K562 (cell line): ENCODE data around the gene NCMAP. TPM values are rescaled to one million over a fixed set of nuclear protein-coding genes. Genes with fewer than 3 reads are reported as not detected.

Experiments used
- ATAC-seq: fragments of 200-7000 bp; cut with Tn5 transposase; 3 replicates; pipeline ENCODE4 v1.9.1; 2020; ENCODE audit warnings: moderate library complexity
- BruUV-seq: library from RNA; stranded (reverse); fragments of 400-500 nt; replicated peaks from 2 replicates; lab custom pipeline; 2021; lab: Mats Ljungman, UMichigan
- CTCF ChIA-PET: fragments of 300-600 bp; formaldehyde crosslinking; extraction: SDS; loops from one replicate; lab custom pipeline; 2021; ENCODE audit warnings: low intra/inter-chr PET ratio; lab: Yijun Ruan, JAX
- POLR2A ChIA-PET: fragments of 300-600, 350-650 bp; sonication (Branson Sonifier 250); formaldehyde crosslinking; extraction: SDS; loops from one replicate; lab custom pipeline; 2021; ENCODE audit warnings: antibody characterized with exemption, inconsistent platforms; lab: Yijun Ruan, JAX
- DNase-seq, 4 experiments: peaks; one replicate each; pipeline versions ENCODE4 v3.0.0 to v3.0.0-alpha.2; 2011 to 2018; ENCODE audit warnings: low spot score in 3 of 4, mixed read lengths in 3 of 4; ENCODE audit errors: extremely low read depth in 1 of 4
- FAIRE-seq: peaks from 2 replicates; lab custom pipeline; 2011; peaks lifted over from hg19 to GRCh38; lab: Jason Lieb, UNC
- H2AFZ ChIP-seq: 2 replicates; pipeline ENCODE4 v1.6.0; 2011; ENCODE audit warnings: low read depth, low read length, control low read depth, inconsistent platforms
- H3K27ac ChIP-seq: fragments of 200-600 bp; 3 replicates; pipeline ENCODE4 v1.8.0; 2011; ENCODE audit warnings: low read depth, mild to moderate bottlenecking, control low read depth, inconsistent platforms, low read length, moderate library complexity, mixed read lengths; ENCODE audit errors: extremely low read depth
- H3K27me3 ChIP-seq, 2 experiments: fragments of 300-600 bp in 1 of 2; 2 replicates in 1 of 2; 3 replicates in 1 of 2; pipeline versions ENCODE4 v1.6.0 to v1.8.0; 2011; ENCODE audit warnings: inconsistent platforms in 2 of 2, low read length in 2 of 2, mild to moderate bottlenecking in 1 of 2, mixed read lengths in 1 of 2, moderate library complexity in 1 of 2; ENCODE audit not compliant: control insufficient read depth in 2 of 2, insufficient read depth in 2 of 2
- H3K36me3 ChIP-seq: fragments of 300-600 bp; 3 replicates; pipeline ENCODE4 v1.8.0; 2011; ENCODE audit warnings: mild to moderate bottlenecking, low read length, inconsistent platforms; ENCODE audit not compliant: control insufficient read depth, insufficient read depth
- H3K4me1 ChIP-seq, 2 experiments: fragments of 200-600 bp in 1 of 2; replicated peaks in 1 of 2; 2 replicates in 1 of 2; 3 replicates in 1 of 2; pipeline versions ENCODE4 v1.5.1 to v1.8.0; 2011; ENCODE audit warnings: inconsistent platforms in 2 of 2, low read length in 2 of 2, mild to moderate bottlenecking in 1 of 2, mixed read lengths in 1 of 2, moderate library complexity in 1 of 2; ENCODE audit not compliant: control insufficient read depth in 2 of 2, insufficient read depth in 2 of 2
- H3K4me2 ChIP-seq: 2 replicates; pipeline ENCODE4 v1.6.1; 2011; ENCODE audit warnings: low read length, control low read depth, inconsistent platforms, mixed read lengths; ENCODE audit not compliant: insufficient read depth
- H3K4me3 ChIP-seq: fragments of 200-600 bp; sonication (generic), shearing (Covaris generic); 2 replicates; pipeline ENCODE4 v1.5.1; 2016; ENCODE audit warnings: control low read depth, inconsistent platforms
- H3K79me2 ChIP-seq: fragments of 200-600 bp; 3 replicates; pipeline ENCODE4 v1.8.0; 2011; ENCODE audit warnings: low read length, inconsistent platforms; ENCODE audit not compliant: control insufficient read depth, insufficient read depth
- H3K9ac ChIP-seq, 2 experiments: 2 replicates each; pipeline versions ENCODE4 v1.6.0 to v1.6.1; 2011; ENCODE audit warnings: low read depth in 2 of 2, low read length in 2 of 2, control low read depth in 1 of 2, inconsistent platforms in 1 of 2, mild to moderate bottlenecking in 1 of 2, mixed read lengths in 1 of 2; ENCODE audit not compliant: insufficient read depth in 1 of 2
- H3K9me1 ChIP-seq: one replicate; pipeline ENCODE4 v1.6.0; 2011; ENCODE audit warnings: inconsistent platforms, mild to moderate bottlenecking, low read length, moderate library complexity; ENCODE audit not compliant: control insufficient read depth, insufficient read depth
- H3K9me3 ChIP-seq: replicated peaks from 2 replicates; pipeline ENCODE4 v1.5.1; 2011; ENCODE audit warnings: low read depth, low read length, inconsistent platforms; ENCODE audit not compliant: control insufficient read depth, insufficient read depth
- H4K20me1 ChIP-seq: replicated peaks from 2 replicates; pipeline ENCODE4 v1.6.1; 2011; ENCODE audit warnings: low read length, inconsistent platforms, mixed read lengths; ENCODE audit not compliant: control insufficient read depth, insufficient read depth
- ATF1 ChIP-seq, 2 experiments: fragments of 450-650 bp in 1 of 2; IDR thresholded peaks; 2 replicates each; pipeline ENCODE4 v1.6.1; 2016; ENCODE audit warnings: missing compliant biosample characterization in 1 of 2, missing genetic modification characterization in 1 of 2
- HMBOX1 ChIP-seq: sonication (generic); IDR thresholded peaks from 2 replicates; pipeline ENCODE4 v1.6.1; 2016
- ZNF75A ChIP-seq: fragments of 450-650 bp; formaldehyde crosslinking; IDR thresholded peaks from 2 replicates; pipeline ENCODE4 v1.4.0; 2020; ENCODE audit warnings: mild to moderate bottlenecking
- WGBS: fragments of 100-300 bp; shearing (Covaris generic); methylation state at CpG from one replicate; pipeline ENCODE4 v1.1.6; 2016; ENCODE audit warnings: low coverage, mixed read lengths; ENCODE audit not compliant: insufficient coverage; ENCODE audit errors: missing lambda C conversion rate; 5-methylcytosine and 5-hydroxymethylcytosine counted together
- in situ Hi-C: fragments of 300-500 bp; cut with MboI; formaldehyde crosslinking; loops from 4 replicates; pipeline ENCODE4 v1.15.0; 2018; ENCODE audit warnings: inconsistent platforms, mixed read lengths
- intact Hi-C: fragments of 100-400 bp; cut with micrococcal nuclease; formaldehyde crosslinking; loops from 2 replicates; pipeline ENCODE4 v1.14.2; 2022
- polyA plus RNA-seq, 8 experiments: library from polyadenylated mRNA; depleted of rRNA in 4 of 8; stranded (reverse) in 5 of 8; unstranded in 3 of 8; fragments of >200 nt; fragmentation: Nextera tagmentation in 2 of 8; fragmentation: Illumina TruSeq in 1 of 8; extraction: Ambion mirVana in 2 of 8; extraction: Trizol in 1 of 8; gene quantifications; 2 replicates each; pipeline versions ENCODE4 v1.2.1 to v1.2.3, GENCODE V29; 2011 to 2014; ENCODE audit warnings: inconsistent platforms in 1 of 8, missing spikeins in 1 of 8
- total RNA-seq, 7 experiments: library from RNA; depleted of rRNA in 6 of 7; stranded (reverse); fragments of >200 nt in 6 of 7; fragmentation: Illumina TruSeq in 2 of 7; extraction: Trizol in 2 of 7; gene quantifications; 2 replicates each; pipeline versions ENCODE4 v1.2.1 to v1.2.3, GENCODE V29; 2011 to 2021; ENCODE audit warnings: low replicate concordance in 1 of 7

NCMAP gene
- total and polyA plus RNA-seq, 9 of the 15 experiments (the other 6 are each of a cell fraction or from before 2014, with no cell fraction given), result 0.03 TPM; not detected in 8

- H3K27me3 ChIP-seq, result peaks cover 15 to 35% of the 10 kb centered on the region in 2 experiments
- H4K20me1 ChIP-seq, result no peaks in the 10 kb centered on the region
- H3K4me1 ChIP-seq, result peaks cover 0 to 4% of the 10 kb centered on the region in 2 experiments; a peak in 1 of 5 replicates
- ChIA-PET POLR2A (interaction anchor here (0.6 to 1.6 kb wide), 4 partner anchors 9 to 36 kb away, joined by 3 to 6 read pairs (median 3); no protein-coding TSS in a partner anchor), CTCF (no interaction called here)
- ATAC-seq (peak; percentile 55; the same call in 2 of the 3 replicates), FAIRE-seq (no peak), DNase-seq (no peak)
- no peak overlapping the region for H3K4me2 ChIP-seq
- intact Hi-C loops (no loop called here), in situ Hi-C loops (no loop called here)
- H3K36me3 ChIP-seq, result no peaks in the 10 kb centered on the region
- BruUV-seq, result no TSS peak
- H3K9me3 ChIP-seq, result no peaks in the 10 kb centered on the region
- H3K9ac ChIP-seq, result no peak overlapping the region
- H3K79me2 ChIP-seq, result no peaks in the 10 kb centered on the region
- TF ChIP-seq ATF1 (CRISPR knock-in tag; IDR thresholded peaks at IDR 0.05) (no peak), ATF1 (tag; IDR thresholded peaks at IDR 0.05) (0 out of 2 replicates have a peak, but pooled peaks have one; percentile 20), HMBOX1 (peak; percentile 94), ZNF75A (CRISPR knock-in tag) (no peak)
- H2AFZ ChIP-seq, result peak overlapping the region; percentile 22; the same call in 1 of the 2 replicates
- 15% methylated on average over 19 of the region's 19 CpGs for WGBS
- no peak overlapping the region for H3K4me3 ChIP-seq
- H3K9me1 ChIP-seq, result no peaks in the 10 kb centered on the region
- no peak overlapping the region for H3K27ac ChIP-seq
Measured at GRCh38 chr1:24605534-24606295, 49.8 kb downstream of the NCMAP start.
